Activated CD8-positive, alpha-beta T cell treated with anti-CD3 and anti-CD28 coated beads, Interleukin-2, amount 10 ng/mL, durations not matched to agents 7 days and 5 days (primary cell): ENCODE measurements around the gene PPFIA1. TPM values are rescaled to one million over a fixed set of nuclear protein-coding genes. Genes with fewer than 3 reads are reported as not detected.

Experiments used
- ATAC-seq: fragments of 150-1000 bp; cut with Tn5 transposase; one replicate; pipeline ENCODE4 v1.10.0; 2021; ENCODE audit warnings: moderate library complexity
- CTCF ChIA-PET: fragments of 350-600 bp; sonication (Branson Sonifier 250); formaldehyde crosslinking; loops from one replicate; lab custom pipeline; 2021; ENCODE audit warnings: antibody characterized with exemption; lab: Charles Lee
- POLR2A ChIA-PET: fragments of 350-600 bp; sonication (Branson Sonifier 250); formaldehyde crosslinking; loops from one replicate; lab custom pipeline; 2021; ENCODE audit warnings: antibody characterized with exemption; lab: Charles Lee
- DNase-seq: peaks from one replicate; pipeline ENCODE4 v3.0.0-alpha.2; 2020
- H3K27ac Mint-ChIP-seq: one replicate; pipeline ENCODE4 v1.8.0; 2021; ENCODE audit warnings: mild to moderate bottlenecking, mixed read lengths
- H3K27me3 Mint-ChIP-seq: one replicate; pipeline ENCODE4 v1.8.0; 2021; ENCODE audit warnings: low read depth, mixed read lengths
- H3K36me3 Mint-ChIP-seq: one replicate; pipeline ENCODE4 v1.8.0; 2021; ENCODE audit warnings: low read depth, mixed read lengths
- H3K4me1 Mint-ChIP-seq: one replicate; pipeline ENCODE4 v1.8.0; 2021; ENCODE audit warnings: low read depth, mixed read lengths
- H3K4me3 Mint-ChIP-seq: one replicate; pipeline ENCODE4 v1.8.0; 2021; ENCODE audit warnings: mild to moderate bottlenecking, mixed read lengths
- H3K9me3 Mint-ChIP-seq: one replicate; pipeline ENCODE4 v1.8.0; 2022; ENCODE audit warnings: mixed read lengths; ENCODE audit not compliant: insufficient read depth
- microRNA-seq: library from miRNA; unstranded; fragments of <30 nt; microRNA quantifications from one replicate; pipeline ENCODE4 v1.2.0, GENCODE V29; 2022
- total RNA-seq, 2 experiments: library from RNA; stranded (reverse); gene quantifications; one replicate each; pipeline ENCODE4 v1.2.3, GENCODE V29; 2021

Gene PPFIA1
- total RNA-seq, 2 experiments from 2014 or later = 25.3 to 25.7 TPM

DNA sequence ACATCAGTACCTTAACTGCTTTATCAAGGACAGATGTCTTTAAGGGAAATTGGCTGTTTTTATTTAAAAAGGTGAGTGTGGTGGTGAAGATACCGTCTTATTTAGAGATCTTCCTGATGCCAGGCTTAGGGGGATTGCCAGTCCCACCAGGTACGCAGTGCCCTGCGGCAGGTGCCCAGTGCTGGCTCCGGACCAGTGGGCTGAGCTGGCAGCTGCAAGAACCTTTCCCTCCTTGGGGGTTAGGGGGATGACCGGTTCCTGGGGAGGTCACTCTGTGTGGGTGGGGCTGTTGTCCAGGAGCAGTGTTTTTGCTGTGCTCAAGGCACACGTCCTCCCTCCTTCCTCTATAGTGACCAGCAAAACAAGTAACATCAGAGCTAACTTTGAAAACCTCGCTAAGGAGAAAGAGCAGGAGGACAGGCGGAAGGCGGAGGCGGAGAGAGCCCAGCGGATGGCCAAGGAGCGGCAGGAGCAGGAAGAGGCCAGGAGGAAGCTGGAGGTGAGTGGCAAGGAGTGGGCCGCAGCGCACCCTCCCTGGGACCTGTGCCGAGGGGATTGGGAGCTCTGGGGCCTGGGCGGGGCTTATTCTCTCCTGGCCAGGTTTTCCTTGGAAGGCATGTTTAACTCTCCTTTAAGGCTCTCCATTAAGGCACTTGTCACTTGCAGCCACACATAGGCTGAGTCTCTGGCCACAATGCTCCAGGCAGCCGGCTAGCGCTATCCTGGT, 158.4 kb downstream of the PPFIA1 start:
- Mint-ChIP-seq H3K4me3 (no peak overlapping the region), H3K27ac (no peak overlapping the region), H3K36me3 (no peaks in the 10 kb centered on the region), H3K27me3 (peaks cover 4% of the 10 kb centered on the region), H3K4me1 (peaks cover 4% of the 10 kb centered on the region), H3K9me3 (no peaks in the 10 kb centered on the region)
- POLR2A ChIA-PET = no interaction called here
- ATAC-seq = no peak
- DNase-seq = no peak
- CTCF ChIA-PET = no interaction called here

DNA sequence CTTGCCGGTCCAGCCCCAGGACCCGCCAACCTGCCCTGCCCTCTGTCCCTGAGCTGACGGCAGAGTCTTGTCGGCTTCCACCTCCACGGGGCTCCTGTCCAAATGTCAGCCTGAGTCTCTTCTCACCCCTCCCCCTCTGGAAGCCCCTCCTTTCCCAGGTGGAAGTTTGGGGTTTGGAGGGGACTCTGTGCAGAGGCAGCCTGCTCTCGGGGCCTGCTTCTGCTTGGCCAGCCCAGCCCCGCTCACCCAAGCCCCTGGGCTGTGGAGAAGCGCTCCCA, 158.9 kb downstream of the PPFIA1 start:
- Mint-ChIP-seq H3K4me3 (no peak overlapping the region), H3K27ac (no peak overlapping the region), H3K9me3 (no peaks in the 10 kb centered on the region), H3K36me3 (no peaks in the 10 kb centered on the region), H3K27me3 (peaks cover 1% of the 10 kb centered on the region), H3K4me1 (peaks cover 1% of the 10 kb centered on the region)
- no peak for ATAC-seq
- DNase-seq = no peak
- CTCF ChIA-PET = no interaction called here
- POLR2A ChIA-PET = no interaction called here

DNA sequence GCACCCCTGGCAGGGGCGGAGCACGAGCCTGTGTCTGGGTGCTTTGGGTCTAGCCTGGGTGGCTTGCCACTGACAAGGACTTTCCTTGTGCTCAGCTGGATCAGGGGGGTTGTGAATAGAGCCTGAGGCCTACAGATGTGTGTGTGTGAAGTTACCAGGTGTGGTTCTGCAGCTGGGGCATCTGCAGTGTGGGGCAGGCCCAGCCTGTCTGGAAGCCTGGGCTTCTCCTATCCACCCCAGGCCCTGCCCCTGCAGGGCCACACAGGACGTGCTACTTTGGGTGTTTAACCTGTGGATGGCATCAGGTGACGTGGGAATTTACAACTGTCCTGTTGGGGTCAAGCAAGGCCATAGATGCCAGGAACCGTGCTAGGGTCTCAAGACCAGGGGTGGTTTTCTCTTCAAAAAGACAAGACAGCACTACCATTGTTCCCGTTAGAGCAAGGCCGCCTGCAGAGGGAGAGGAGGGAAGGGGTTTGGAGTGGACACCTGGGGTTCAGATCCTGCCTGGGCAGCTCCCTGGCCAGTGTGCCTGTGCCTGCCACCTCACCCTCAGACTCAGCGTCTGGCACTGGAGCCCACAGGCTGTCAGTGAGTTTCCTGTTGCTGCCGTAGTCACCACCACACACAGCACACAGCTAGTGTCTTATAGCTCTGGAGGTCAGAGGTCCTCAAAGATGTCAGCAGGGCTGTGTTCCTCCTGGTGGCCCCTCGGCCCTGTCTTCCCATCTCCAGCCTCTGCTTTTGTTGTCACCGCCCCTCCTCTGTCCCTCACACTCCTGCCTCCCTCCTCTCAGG, 159.4 kb downstream of the PPFIA1 start:
- H3K4me3 Mint-ChIP-seq = no peak overlapping the region
- no peak overlapping the region for H3K27ac Mint-ChIP-seq
- H3K9me3 Mint-ChIP-seq = no peaks in the 10 kb centered on the region
- POLR2A ChIA-PET = no interaction called here
- DNase-seq (no peak), ATAC-seq (no peak)
- no peaks in the 10 kb centered on the region for H3K4me1 Mint-ChIP-seq
- no peaks in the 10 kb centered on the region for H3K36me3 Mint-ChIP-seq
- H3K27me3 Mint-ChIP-seq = no peaks in the 10 kb centered on the region
- CTCF ChIA-PET = no interaction called here

DNA sequence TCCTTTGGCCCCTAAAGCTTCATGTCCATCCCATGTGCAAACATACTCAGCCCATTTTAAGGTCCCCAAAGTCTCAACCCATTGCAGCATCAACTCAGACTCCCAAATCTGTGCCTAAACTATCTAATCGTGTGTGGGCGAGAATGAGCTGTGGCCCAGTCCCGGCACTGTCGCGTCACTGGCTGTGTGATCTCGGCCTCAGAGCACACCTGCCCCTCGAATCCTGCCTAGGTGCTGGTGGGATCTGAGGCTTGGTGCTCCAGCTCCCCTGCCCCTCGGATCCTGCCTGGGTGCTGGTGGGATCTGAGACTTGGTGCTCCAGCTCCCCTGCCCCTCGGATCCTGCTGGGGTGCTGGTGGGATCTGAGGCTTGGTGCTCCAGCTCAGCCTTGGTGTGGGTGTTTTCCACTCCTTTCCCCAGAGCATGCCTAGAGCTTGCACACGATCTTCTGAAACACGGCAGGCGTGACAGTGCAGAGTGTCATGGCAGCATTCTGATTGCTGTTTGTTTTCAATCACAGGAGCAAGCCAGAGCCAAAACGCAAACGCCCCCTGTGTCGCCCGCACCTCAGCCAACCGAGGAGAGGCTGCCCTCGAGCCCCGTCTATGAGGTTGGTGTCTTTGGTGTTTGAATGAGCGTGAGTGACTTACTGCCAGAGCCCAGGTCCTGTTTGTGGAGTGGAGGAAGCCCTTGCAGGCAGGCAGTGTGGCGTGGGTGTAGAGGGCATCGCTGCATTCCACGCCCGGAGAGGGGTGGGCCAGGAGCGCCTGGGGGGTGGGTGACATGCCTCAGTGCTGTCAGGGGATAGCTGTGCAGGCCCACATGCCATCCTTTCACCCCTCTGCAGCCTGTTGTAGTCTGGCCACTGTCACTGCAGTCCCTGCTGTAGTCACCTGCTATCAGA, 160.4 kb downstream of the PPFIA1 start:
- CTCF ChIA-PET = no interaction called here
- POLR2A ChIA-PET = interaction anchor here (0.6 kb wide), 1 partner anchor 50 kb away, joined by 3 read pairs; no protein-coding TSS in a partner anchor
- ATAC-seq = no peak

DNA sequence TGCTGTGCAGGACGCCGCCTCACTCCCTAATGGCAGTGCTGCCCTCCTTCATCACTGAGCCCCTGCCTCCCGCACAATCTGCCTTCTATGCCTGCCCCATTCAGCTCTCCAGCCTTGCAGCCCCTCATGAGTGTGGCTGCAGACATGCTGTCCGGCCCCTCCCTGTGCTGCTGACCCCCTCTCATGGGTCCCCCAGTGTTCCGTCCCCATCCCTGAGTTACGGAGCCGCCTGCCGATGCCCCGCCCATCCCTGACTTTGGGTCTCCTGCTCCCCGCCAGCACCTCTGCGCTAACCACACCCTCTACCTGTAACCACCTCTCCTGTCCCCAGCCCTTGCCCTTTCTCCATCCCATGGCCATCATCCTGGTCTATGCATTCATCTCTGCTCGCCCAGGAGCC, 161.1 kb downstream of the PPFIA1 start:
- Mint-ChIP-seq H3K4me3 (no peak overlapping the region), H3K4me1 (no peaks in the 10 kb centered on the region), H3K36me3 (no peaks in the 10 kb centered on the region), H3K27ac (no peak overlapping the region), H3K9me3 (no peaks in the 10 kb centered on the region), H3K27me3 (no peaks in the 10 kb centered on the region)
- CTCF ChIA-PET = no interaction called here
- no peak for ATAC-seq
- POLR2A ChIA-PET = no interaction called here
- DNase-seq = no peak

More for the DNA sequence above, 160.4 kb downstream of the PPFIA1 start:
- no peak overlapping the region for H3K4me3 Mint-ChIP-seq
- H3K27me3 Mint-ChIP-seq = no peaks in the 10 kb centered on the region
- H3K9me3 Mint-ChIP-seq = no peaks in the 10 kb centered on the region
- H3K27ac Mint-ChIP-seq = no peak overlapping the region
- no peaks in the 10 kb centered on the region for H3K36me3 Mint-ChIP-seq
- no peak for DNase-seq
- H3K4me1 Mint-ChIP-seq = no peaks in the 10 kb centered on the region

DNA sequence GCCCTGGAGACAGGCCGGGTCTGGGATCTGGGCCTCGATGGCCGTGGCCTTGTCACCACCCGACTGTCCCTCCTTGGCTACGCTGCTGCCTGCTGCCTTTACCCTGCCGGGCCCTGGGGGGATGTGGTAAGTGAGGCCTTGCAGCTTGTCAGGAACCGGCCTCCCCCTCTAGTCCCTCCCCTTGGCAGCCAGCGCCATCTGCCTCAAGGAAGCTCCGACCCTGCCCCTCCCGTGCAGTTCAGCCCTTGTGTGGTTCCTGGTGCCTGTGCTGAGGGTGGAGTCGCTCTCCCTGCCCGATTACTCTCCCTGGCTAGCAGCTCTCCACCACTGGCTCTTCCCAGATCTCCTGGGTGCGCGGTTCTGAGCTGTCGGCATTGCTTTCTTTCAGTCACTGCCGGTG, 161.6 kb downstream of the PPFIA1 start:
- ATAC-seq = no peak
- H3K4me1 Mint-ChIP-seq = no peaks in the 10 kb centered on the region
- no peak for DNase-seq
- ChIA-PET CTCF (no interaction called here), POLR2A (no interaction called here)
- H3K36me3 Mint-ChIP-seq = no peaks in the 10 kb centered on the region
- no peaks in the 10 kb centered on the region for H3K27me3 Mint-ChIP-seq
- no peak overlapping the region for H3K27ac Mint-ChIP-seq
- no peaks in the 10 kb centered on the region for H3K9me3 Mint-ChIP-seq
- no peak overlapping the region for H3K4me3 Mint-ChIP-seq

DNA sequence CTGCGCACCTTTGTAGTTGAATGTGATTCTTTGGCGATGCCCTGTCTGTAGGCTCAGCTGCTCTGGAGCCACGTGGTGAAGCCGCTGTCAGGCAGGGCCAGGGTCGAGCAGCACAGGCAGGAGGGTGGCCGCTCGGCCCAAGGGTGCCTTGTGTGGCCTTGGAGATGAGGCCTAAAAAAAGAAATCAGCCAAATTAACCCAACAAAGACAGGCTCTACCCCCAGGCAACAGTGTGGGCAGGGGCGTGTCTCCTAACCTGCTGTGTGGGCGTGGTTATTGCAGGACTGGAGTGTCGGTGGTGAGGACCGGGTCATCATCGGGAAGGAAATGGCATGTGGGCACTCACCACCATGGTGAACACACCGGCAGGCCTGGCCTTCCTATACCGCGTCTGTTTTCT, 162.1 kb downstream of the PPFIA1 start:
- Mint-ChIP-seq H3K27ac (no peak overlapping the region), H3K4me3 (no peak overlapping the region), H3K36me3 (no peaks in the 10 kb centered on the region), H3K4me1 (no peaks in the 10 kb centered on the region), H3K9me3 (no peaks in the 10 kb centered on the region), H3K27me3 (no peaks in the 10 kb centered on the region)
- no peak for ATAC-seq
- ChIA-PET POLR2A (no interaction called here), CTCF (no interaction called here)
- DNase-seq = no peak

DNA sequence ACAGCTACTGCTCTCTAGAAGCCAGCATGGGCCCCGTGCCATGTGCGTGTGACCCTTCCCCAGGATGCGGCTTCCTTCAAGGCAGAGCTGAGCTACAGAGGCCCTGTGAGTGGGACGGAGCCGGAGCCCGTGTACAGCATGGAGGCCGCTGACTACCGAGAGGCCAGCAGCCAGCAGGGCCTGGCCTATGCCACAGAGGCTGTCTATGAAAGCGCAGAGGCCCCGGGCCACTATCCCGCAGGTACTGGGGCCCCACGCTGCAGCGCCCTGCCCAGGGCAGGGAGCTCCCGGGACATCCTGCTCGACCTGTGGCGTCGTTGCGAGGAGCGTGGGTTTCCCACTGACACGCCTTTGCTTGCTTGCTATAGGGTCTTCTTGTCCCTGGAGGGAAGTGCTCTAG, 162.5 kb downstream of the PPFIA1 start:
- CTCF ChIA-PET = no interaction called here

DNA sequence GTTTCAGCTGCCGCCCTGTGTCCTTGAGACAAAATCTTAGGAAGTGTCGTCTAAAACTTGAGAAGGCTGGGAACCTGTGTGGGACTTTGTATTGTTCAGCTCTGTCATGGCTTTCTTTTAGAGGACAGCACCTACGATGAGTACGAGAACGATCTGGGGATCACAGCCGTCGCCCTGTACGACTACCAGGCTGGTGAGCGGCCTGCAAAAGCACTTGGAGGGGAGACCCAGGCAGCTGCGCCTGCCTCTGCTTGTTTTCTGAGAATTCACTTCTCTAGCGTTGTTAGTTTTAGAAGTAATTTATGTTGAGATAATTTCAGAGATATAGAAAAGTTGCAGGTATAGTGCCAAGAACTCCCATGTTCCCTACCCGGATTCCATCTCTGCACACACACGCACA, 163.0 kb downstream of the PPFIA1 start:
- ATAC-seq (no peak), DNase-seq (no peak)
- Mint-ChIP-seq H3K27ac (no peak overlapping the region), H3K27me3 (no peaks in the 10 kb centered on the region), H3K36me3 (no peaks in the 10 kb centered on the region), H3K4me1 (no peaks in the 10 kb centered on the region), H3K4me3 (no peak overlapping the region), H3K9me3 (no peaks in the 10 kb centered on the region)
- POLR2A ChIA-PET = no interaction called here
- CTCF ChIA-PET = no interaction called here

More for the DNA sequence above, 162.5 kb downstream of the PPFIA1 start:
- Mint-ChIP-seq H3K4me3 (no peak overlapping the region), H3K36me3 (no peaks in the 10 kb centered on the region), H3K27me3 (no peaks in the 10 kb centered on the region), H3K27ac (no peak overlapping the region), H3K9me3 (no peaks in the 10 kb centered on the region), H3K4me1 (no peaks in the 10 kb centered on the region)
- no peak for DNase-seq
- POLR2A ChIA-PET = no interaction called here
- no peak for ATAC-seq

Small RNA genes within 50 kb of the gene (microRNA-seq; reads per million reads assigned to microRNA genes)
- 5.7 reads per million, percentile 7 among the genes with 10 or more reads in this experiment for gene MIR548K

Other genes with a start within 250 kb of the PPFIA1 start
- not detected for gene ANO1, start 192.4 kb upstream of the PPFIA1 start, total RNA-seq
- 10 to 100 TPM; 37.3 to 37.8 TPM for gene FADD, start 67.4 kb upstream of the PPFIA1 start, total RNA-seq
- gene CTTN, start 127.8 kb downstream of the PPFIA1 start, total RNA-seq = not detected